ENCODE measurements around the gene L3HYPDH.
A peak's percentile ranks its signal among the peaks of the same experiment; 100 is the strongest.
"Not testable (repeated sequence)": the region's sequence is repeated elsewhere in the genome, so short reads cannot be mapped to it uniquely, and the experiment has no call there.

The L3HYPDH gene

DNA sequence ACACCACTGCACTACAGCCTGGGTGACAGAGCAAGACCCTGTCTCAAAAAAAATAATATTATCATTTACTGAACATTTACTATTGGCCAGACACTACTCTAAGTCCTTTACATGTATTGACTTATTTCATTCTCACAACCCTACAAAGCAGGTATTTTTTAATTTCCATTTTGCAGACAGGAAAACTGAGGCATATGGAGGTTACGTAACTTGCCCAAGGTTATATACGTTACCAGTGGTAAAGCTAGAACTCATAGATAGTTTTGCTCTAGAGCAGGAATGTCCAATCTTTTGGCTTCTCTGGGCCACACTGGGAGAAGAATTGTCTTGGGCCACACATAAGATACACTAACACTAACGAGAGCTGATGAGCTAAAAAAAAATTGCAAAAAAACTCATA, 5.7 kb downstream of the L3HYPDH start:
- no peak for DNase-seq (ENCODE audit: low read depth)

DNA sequence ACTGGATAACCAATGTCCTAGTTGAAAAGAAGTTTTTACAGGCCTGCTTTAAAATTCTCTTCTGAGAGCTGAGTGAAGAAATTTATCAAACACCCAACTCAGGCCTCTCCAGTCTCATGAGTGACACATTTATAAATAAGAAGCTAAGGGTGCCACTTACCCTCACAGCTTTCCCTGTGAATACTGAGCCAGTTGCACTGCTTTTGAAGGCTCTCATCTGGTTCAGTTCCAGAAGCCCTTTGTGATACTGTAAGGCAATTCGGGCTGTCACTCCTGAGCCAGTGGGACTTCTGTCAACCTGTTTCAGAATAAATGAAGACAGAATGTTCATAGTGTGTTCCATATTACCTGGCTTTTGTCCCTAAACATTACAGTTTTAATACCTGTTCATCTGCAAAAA, 8.5 kb downstream of the L3HYPDH start:
- no peak for DNase-seq (ENCODE audit: low read depth)

DNA sequence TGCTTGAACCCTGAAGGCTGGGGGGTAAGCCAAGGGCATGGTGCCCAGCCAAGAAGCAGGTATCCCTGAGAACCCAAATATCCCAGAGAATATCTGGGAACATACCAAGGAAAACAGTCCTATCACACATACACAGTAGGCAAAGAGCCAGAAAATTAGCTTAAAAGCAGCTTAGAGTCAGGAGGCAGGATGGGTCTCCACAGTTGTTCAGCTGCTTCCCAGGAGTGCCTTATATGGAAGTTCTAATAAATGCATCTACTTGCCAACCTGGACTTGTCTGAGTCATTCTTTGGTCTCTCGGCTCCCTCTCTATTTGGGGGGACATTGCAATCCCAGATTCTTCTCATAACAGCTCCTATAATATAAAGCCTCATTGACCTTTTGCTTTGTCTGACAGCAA, 10.0 kb downstream of the L3HYPDH start:
- DNase-seq (ENCODE audit: low read depth): no peak

DNA sequence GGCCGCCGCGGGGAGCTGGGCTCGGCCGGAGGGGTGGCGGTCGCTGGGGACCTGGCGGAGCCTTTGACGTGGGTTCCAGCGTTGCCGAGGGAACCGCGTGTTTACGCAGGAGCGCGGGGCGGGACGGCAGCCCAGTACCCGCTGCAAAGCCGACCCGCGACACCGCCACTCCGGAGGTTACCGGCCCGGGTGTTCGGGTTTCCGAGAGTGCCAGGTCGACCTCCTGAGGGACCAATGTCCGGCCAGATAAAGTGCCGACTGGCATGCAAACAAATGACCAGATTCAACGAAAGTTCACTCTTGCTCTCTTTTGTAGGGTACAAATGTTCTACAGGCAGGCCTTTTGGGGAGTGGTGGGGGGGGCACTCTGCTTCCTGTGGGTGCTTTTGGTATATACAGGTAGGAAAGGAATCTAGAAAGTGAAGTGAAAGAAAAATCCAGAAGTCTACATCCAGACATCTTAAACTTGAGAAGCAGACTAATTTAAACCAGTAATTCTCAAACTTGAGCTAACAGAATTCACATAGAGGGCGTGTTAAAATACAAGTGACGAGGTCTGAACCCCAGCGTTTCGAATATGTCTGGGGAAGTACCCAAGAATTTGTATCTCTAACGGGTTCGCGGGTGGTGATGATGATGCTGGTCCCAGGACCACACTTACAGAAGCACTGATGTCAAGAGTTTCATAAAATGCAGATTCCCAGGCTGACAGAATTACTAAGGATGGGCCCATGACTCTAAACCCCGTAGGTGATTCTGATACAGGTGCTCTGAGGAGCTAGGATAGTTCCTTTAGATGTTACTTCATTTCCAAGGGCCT, 18.7 kb downstream of the L3HYPDH start, which contains the start of gene GPR135:
TSS of gene GPR135 (minus strand) at position 65 of the 820 bp plus-strand sequence. CDS start 154 bp downstream, outside the sequence.
- DNase-seq (ENCODE audit: low read depth): no peak

GRCh38 chr14:59464486-59465315, 19.5 kb downstream of the L3HYPDH start:
- peak; percentile 19 for DNase-seq (ENCODE audit: low read depth)

DNA sequence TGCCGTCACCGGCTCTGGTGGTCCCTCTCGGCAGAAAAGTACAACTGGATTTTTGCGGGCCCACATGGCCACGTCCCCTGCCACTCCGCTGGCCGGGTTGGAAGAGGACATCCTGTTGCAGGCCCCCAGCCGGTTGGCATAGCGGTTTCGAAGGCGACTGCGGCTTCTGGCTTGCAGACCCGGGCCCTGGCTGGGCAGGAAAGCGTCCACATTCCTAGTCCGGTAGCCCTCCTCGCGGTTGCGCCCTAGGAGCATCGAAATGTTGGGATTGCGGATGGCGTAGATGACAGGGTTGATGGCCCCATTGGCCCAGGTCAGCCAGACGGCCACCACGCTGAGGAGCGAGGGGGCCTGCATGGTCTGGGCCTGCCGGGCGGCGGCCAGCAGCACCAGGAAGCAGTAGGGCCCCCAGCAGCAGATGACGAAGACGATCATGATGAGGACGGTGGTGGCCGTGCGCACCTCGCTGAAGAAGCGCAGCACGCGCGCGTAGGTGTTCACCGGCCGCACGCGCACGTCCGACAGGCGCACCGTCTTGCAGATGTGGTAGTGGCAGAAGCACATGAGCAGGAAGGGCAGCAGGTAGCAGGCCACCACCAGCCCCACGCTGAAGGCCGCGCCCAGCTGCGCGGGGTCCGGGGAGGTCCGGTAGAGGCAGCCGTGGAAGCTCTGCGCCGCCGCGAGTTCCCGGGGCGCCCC, 20.3 kb downstream of the L3HYPDH start:
- DNase-seq (ENCODE audit: low read depth): no peak

DNA sequence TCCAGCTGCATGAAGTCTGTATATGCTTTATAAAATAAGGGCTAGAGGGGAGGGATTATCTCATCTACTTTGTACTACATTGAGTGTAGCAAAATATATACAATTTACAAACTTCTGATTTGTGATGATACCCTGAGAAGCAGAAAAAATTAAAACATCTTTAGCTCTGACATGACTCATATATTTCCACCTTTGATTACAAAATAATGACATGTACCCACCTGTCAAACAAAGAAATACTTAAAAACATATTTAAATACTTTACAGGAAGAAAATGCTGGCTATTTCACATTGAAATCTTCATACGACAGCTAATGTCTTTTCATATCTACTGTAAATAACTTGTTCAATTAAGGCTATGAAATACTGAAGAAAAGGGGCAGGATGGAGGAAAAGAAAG, 22.3 kb downstream of the L3HYPDH start:
- no peak for DNase-seq (ENCODE audit: low read depth)

GRCh38 chr14:59460378-59460777, 23.8 kb downstream of the L3HYPDH start:
- no peak for DNase-seq (ENCODE audit: low read depth)

GRCh38 chr14:59458486-59458885, 25.7 kb downstream of the L3HYPDH start:
- no peak for DNase-seq (ENCODE audit: low read depth)

DNA sequence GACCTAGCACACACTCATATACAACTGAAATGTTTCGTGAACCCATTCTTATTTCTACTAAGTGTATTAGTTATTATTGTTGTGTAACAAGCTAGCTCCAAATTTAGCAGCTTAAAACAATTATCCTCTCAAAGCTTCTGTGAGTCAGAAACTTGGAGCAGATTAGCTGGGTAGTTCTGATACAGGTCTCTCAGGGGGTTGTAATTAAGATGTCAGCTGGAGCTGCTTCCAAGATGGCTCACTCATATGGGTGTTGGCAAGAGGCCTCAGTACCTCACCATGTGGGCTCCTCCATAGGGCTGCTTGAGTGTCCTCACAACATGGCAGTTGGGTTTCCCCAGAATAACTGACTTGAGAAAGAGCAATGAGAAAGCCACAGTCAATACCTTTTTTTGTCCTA, 28.8 kb downstream of the L3HYPDH start:
- no peak for DNase-seq (ENCODE audit: low read depth)

GRCh38 chr14:59454139-59454538, 30.1 kb downstream of the L3HYPDH start:
- DNase-seq (ENCODE audit: low read depth): no peak

- DNase-seq (ENCODE audit: low read depth): no peak
These were observed 32.4 kb downstream of the L3HYPDH start for GRCh38 chr14:59451849-59452248.

DNA sequence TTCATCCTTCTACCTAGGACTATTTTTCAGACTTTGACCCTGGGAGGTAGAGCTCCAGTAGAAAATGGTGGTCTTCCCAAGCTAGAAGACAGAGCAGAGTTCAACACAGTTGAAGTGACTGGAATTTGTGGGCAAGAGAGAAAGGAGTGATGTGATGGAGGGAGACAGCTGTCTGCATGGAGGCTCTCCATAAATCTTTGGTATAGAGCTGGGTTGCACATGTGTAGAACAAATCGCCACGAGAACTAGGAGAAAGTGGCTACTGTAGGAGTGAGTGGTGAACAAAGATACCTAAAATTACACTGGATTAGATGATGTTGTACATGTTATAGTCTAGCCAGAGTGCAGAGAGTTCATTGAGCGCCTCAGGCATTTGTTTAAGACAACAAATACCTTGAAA, 33.5 kb downstream of the L3HYPDH start:
- DNase-seq (ENCODE audit: low read depth): no peak

DNA sequence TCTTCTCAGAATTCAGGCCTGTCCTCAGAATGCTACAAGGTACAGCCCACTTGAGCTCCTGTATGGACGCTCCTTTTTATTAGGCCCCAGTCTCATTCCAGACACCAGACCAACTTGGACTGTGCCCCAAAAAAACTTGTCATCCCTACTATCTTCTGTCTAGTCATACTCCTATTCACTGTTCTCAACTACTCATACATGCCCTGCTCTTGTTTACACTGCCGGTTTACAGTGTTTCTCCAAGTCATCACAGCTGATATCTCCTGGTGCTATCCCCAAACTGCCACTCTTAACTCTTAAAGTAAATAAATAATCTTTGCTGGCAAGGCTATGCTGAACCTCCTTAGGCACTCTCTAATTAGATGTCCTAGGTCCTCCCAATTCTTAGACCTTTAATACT, 35.5 kb downstream of the L3HYPDH start:
- DNase-seq (ENCODE audit: low read depth): not testable (repeated sequence)

DNA sequence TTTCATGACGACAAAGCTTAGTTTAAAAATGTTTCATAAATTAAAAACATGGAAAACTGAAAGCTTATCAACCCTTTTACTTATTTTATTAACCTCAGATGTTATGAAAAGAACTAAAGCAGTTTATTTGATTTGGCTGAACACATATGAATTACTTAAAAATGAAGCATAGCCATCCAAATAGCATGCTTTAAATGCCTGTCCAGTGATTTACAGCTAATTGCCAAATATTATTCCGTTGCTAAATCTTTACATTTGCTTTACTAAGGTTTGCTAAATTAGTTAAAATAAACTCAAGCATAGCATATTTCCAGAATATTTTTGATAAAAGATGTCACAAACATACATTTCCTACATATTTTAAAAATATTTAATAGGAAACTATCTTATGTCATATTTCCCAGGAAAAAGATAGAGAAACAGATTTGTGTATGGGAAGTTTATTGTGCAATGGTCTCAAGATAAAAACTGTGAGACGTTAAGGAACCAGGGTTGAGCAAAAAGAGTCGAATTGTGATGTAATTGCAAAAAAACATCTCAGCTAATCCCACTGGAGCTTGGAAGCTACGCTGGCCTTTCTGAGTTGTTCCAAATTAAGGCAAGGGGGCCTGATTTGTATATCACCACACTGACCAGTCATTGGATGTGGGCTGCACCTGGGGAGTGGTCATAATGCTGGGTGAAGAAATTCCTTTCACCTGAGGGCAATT, 44.8 kb downstream of the L3HYPDH start:
- DNase-seq (ENCODE audit: low read depth): no peak

DNA sequence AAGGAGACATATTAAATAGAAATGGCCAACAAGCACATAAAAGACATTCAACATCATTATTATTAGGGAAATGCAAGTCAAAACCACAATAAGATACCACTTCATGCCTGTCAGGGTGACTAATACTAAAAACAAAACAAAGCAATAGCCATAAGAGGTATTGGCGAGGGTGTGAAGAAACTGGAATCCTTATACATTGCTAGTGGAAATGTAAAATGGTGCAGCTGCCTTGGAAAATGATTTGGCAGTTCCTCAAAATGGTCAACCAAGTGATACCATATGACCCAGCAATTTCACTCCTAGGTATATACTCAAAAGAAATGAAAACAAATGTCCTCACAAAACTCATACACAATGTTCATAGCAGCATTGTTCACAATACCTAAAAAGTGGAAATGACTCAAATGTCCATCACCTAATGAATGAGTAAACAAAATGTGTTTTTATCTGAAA, 46.0 kb downstream of the L3HYPDH start:
- DNase-seq (ENCODE audit: low read depth): no peak

DNA sequence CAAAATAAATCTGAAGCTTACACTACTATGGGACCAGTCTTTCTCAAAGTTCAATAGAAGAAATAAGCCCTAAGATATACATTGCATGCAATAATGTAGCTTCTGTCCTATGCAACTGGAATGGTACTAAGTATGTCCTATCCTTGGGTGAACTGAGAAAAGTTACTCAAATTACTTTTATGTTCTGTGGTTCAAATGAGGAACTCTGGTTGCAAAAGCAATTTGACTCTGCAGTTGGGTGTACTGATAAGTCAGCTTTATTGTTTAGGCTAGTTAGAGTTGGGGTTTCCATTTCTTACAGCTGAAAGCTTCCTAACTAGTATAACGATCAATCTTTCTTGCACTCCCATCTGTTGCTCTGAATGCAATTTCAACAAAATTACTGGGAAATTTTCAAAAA, 48.2 kb downstream of the L3HYPDH start:
- DNase-seq (ENCODE audit: low read depth): no peak

- DNase-seq (ENCODE audit: low read depth): no peak
These were observed 49.1 kb downstream of the L3HYPDH start for GRCh38 chr14:59435101-59435500.

DNA sequence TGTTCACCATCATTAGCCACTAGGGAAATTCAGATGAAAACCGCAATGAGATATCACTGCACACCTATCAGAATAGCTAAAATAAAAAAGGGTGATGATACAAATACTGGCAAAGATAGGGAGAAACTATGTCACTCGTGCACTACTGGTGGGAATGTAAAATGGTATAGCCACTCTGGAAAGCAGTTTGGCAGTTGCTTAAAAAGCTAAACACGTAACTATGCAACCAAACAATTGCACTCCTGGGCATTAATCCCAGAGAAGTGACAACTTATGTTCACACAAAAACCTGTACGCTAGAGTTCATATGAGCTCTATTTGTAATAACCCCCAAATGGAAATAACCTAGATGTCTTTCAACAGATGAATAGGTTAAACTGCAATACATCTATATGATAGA, 54.4 kb downstream of the L3HYPDH start:
- DNase-seq (ENCODE audit: low read depth): no peak

GRCh38 chr14:59428581-59429012, 55.6 kb downstream of the L3HYPDH start:
- DNase-seq (ENCODE audit: low read depth): no peak

DNA sequence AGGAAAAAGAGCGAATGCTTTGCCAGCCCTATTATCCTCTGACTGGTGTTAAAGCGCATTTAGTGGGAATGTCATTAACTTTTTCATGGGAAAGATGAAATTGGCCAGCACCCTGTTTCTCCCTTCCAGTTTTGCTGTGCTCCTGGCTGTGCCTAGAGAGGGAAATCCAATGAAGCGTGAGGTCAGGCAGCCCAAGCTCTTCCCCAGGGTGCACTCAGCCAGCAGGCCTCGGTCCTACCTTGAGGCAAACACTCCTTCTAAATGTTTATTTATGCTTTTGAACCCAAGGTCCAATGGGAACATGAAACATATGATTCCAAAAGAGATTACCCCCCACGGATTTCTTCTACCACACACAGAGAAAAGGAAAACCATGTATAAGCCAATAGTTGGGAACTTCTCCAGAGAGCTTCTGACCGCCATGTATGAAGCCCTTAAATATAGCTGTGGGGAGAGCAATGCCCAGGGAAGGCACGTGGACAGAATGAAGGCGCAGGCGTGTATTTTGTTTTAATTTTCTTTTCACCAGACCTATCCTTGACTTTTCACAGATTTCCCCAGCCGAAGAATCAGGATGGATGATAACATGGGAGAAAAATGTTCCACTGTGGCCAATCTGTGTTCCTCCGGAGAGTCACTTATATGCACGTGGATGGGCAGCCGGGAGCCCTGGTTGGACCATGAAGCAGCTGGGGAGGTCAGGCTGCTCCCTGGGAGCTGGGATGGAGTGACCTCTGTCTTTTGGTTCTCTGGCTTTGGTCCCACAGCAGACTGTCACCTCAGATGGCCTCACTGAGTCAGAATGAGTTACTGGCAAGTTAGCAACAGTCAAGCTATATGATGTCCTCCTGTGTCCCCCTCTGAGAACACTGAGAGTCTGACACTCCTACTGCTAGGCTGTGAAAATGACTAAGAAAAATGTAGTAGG, 56.3 kb downstream of the L3HYPDH start:
- DNase-seq (ENCODE audit: low read depth): no peak

All from activated T-cell treated with anti-CD3 and anti-CD28 coated beads for 1 hour (primary cell).